HepG2 (cell line): ENCODE measurements around the gene TMTC1. TPM values are rescaled to one million over a fixed set of nuclear protein-coding genes. Genes with fewer than 3 reads are reported as not detected.

Experiments
- ATAC-seq: fragments of 200-7000 bp; cut with Tn5 transposase; 3 replicates; pipeline ENCODE4 v1.9.1; 2020; ENCODE audit warnings: mild to moderate bottlenecking, moderate library complexity
- BruUV-seq: library from RNA; stranded (reverse); fragments of 400-500 nt; replicated peaks from 2 replicates; lab custom pipeline; 2021; lab: Mats Ljungman, UMichigan
- CTCF ChIA-PET: fragments of 300-600 bp; formaldehyde crosslinking; extraction: SDS; loops from one replicate; lab custom pipeline; 2021; ENCODE audit warnings: low total read pairs, inconsistent platforms, low intra/inter-chr PET ratio; lab: Yijun Ruan, JAX
- POLR2A ChIA-PET: fragments of 350-600 bp; sonication (Branson Sonifier 250); formaldehyde crosslinking; loops from one replicate; lab custom pipeline; 2020; ENCODE audit warnings: antibody characterized with exemption, inconsistent platforms; lab: Yijun Ruan, JAX
- DNase-seq: peaks from one replicate; pipeline ENCODE4 v3.0.0-alpha.2; 2015; ENCODE audit warnings: low spot score
- FAIRE-seq: peaks from 3 replicates; lab custom pipeline; 2011; peaks lifted over from hg19 to GRCh38; lab: Jason Lieb, UNC
- H2AFZ ChIP-seq: one replicate; pipeline ENCODE4 v1.6.1; 2011; ENCODE audit warnings: low read length, inconsistent platforms
- H3K27ac ChIP-seq: fragments of 300-600 bp; 3 replicates; pipeline ENCODE4 v1.8.0; 2011; ENCODE audit warnings: mixed run types, mild to moderate bottlenecking, mixed read lengths, low read length, inconsistent platforms; ENCODE audit not compliant: insufficient read depth; ENCODE audit errors: extremely low read length
- H3K27me3 ChIP-seq, 2 experiments: fragments of 200-600 bp in 1 of 2; 2 replicates in 1 of 2; 3 replicates in 1 of 2; pipeline versions ENCODE4 v1.6.0 to v1.8.0; 2011; ENCODE audit warnings: low read length in 2 of 2, mild to moderate bottlenecking in 2 of 2, moderate library complexity in 2 of 2, inconsistent platforms in 1 of 2; ENCODE audit not compliant: insufficient read depth in 2 of 2, control insufficient read depth in 1 of 2
- H3K36me3 ChIP-seq, 2 experiments: fragments of 200-600 bp in 1 of 2; replicated peaks in 1 of 2; 2 replicates in 1 of 2; 3 replicates in 1 of 2; pipeline versions ENCODE4 v1.5.1 to v1.8.0; 2011; ENCODE audit warnings: low read length in 2 of 2, inconsistent platforms in 1 of 2; ENCODE audit not compliant: insufficient read depth in 2 of 2, control insufficient read depth in 1 of 2
- H3K4me1 ChIP-seq: 2 replicates; pipeline ENCODE4 v1.5.1; 2012; ENCODE audit warnings: low read length, inconsistent platforms; ENCODE audit not compliant: insufficient read depth
- H3K4me2 ChIP-seq: 2 replicates; pipeline ENCODE4 v1.6.0; 2011; ENCODE audit warnings: low read depth, low read length, inconsistent platforms
- H3K4me3 ChIP-seq, 3 experiments: fragments of 200-600 bp in 1 of 3; sonication (generic), shearing (Covaris generic) in 1 of 3; replicated peaks in 1 of 3; 2 replicates each; pipeline ENCODE4 v1.5.1; 2011 to 2016; ENCODE audit warnings: low read length in 3 of 3, inconsistent platforms in 2 of 3, low read depth in 2 of 3, mild to moderate bottlenecking in 2 of 3, control low read depth in 1 of 3, mixed read lengths in 1 of 3; ENCODE audit not compliant: insufficient read depth in 1 of 3
- H3K79me2 ChIP-seq: one replicate; pipeline ENCODE4 v1.6.1; 2011; ENCODE audit warnings: low read length, inconsistent platforms; ENCODE audit not compliant: insufficient read depth
- H3K9ac ChIP-seq: 2 replicates; pipeline ENCODE4 v1.6.0; 2011; ENCODE audit warnings: mild to moderate bottlenecking, low read depth, low read length, inconsistent platforms; ENCODE audit not compliant: insufficient read depth
- H3K9me3 ChIP-seq: 2 replicates; pipeline ENCODE4 v1.5.1; 2012; ENCODE audit warnings: mild to moderate bottlenecking, low read length
- H4K20me1 ChIP-seq: 2 replicates; pipeline ENCODE4 v1.6.0; 2011; ENCODE audit warnings: inconsistent platforms, mild to moderate bottlenecking, low read length, moderate library complexity; ENCODE audit not compliant: insufficient read depth
- ATM ChIP-seq: fragments of 450-650 bp; IDR thresholded peaks from 2 replicates; pipeline ENCODE4 v1.7.1; 2017; ENCODE audit warnings: mild to moderate bottlenecking, borderline replicate concordance
- CHD4 ChIP-seq: fragments of 200-600 bp; sonication (generic); IDR thresholded peaks from 2 replicates; pipeline ENCODE4 v1.7.0; 2017; ENCODE audit warnings: mild to moderate bottlenecking, low read length, borderline replicate concordance
- CREB1 ChIP-seq, 2 experiments: fragments of 450-650 bp in 1 of 2; IDR thresholded peaks; 2 replicates each; pipeline ENCODE4 v1.6.1; 2016 to 2017; ENCODE audit warnings: control low read depth in 1 of 2, mild to moderate bottlenecking in 1 of 2, missing compliant biosample characterization in 1 of 2, missing genetic modification characterization in 1 of 2
- GLI4 ChIP-seq: sonication (generic); formaldehyde crosslinking; IDR thresholded peaks from 2 replicates; pipeline ENCODE4 v1.5.1; 2020; ENCODE audit warnings: missing genetic modification reagents, mild to moderate bottlenecking, moderate library complexity, borderline replicate concordance
- MYNN ChIP-seq: sonication (generic); formaldehyde crosslinking; IDR thresholded peaks from 2 replicates; pipeline ENCODE4 v1.4.0; 2020; ENCODE audit warnings: mild to moderate bottlenecking, low read depth, missing genetic modification reagents
- ONECUT2 ChIP-seq: sonication (generic); formaldehyde crosslinking; IDR thresholded peaks from 2 replicates; pipeline ENCODE4 v1.4.0; 2020; ENCODE audit warnings: missing genetic modification reagents
- PHF21A ChIP-seq: sonication (generic); formaldehyde crosslinking; IDR thresholded peaks from 2 replicates; pipeline ENCODE4 v1.5.0; 2020; ENCODE audit warnings: mild to moderate bottlenecking, missing genetic modification reagents
- RELA ChIP-seq: sonication (generic); formaldehyde crosslinking; IDR thresholded peaks from 2 replicates; pipeline ENCODE4 v1.4.0; 2020; ENCODE audit warnings: missing genetic modification reagents
- STAT5B ChIP-seq: sonication (generic); formaldehyde crosslinking; IDR thresholded peaks from 2 replicates; pipeline ENCODE4 v1.4.0; 2020; ENCODE audit warnings: missing genetic modification reagents
- ZFP36L2 ChIP-seq: sonication (generic); formaldehyde crosslinking; IDR thresholded peaks from 2 replicates; pipeline ENCODE4 v1.4.0; 2020; ENCODE audit warnings: missing genetic modification reagents
- ZMAT3 ChIP-seq: sonication (generic); formaldehyde crosslinking; conservative IDR thresholded peaks from 2 replicates; pipeline ENCODE4 v1.7.0; 2021; ENCODE audit warnings: missing genetic modification reagents
- ZNF501 ChIP-seq: sonication (generic); formaldehyde crosslinking; IDR thresholded peaks from 2 replicates; pipeline ENCODE4 v1.5.1; 2020; ENCODE audit warnings: mild to moderate bottlenecking, moderate library complexity, missing genetic modification reagents
- ZNF883 ChIP-seq: sonication (generic); formaldehyde crosslinking; IDR thresholded peaks from 2 replicates; pipeline ENCODE4 v1.5.1; 2020; ENCODE audit warnings: mild to moderate bottlenecking, missing genetic modification reagents; ENCODE audit errors: not compliant biosample characterization
- WGBS: methylation state at CpG from one replicate; pipeline ENCODE4 v1.1.6; 2017; ENCODE audit warnings: low lambda C conversion rate; 5-methylcytosine and 5-hydroxymethylcytosine counted together
- in situ Hi-C: cut with HindIII; loops from 2 replicates; pipeline ENCODE4 v1.10.0; 2017; ENCODE audit warnings: low pct_unique_long_range_greater_than_20kb; ENCODE audit not compliant: extremely low pct_ligation_motif_present
- intact Hi-C: fragments of 100-400 bp; cut with micrococcal nuclease; formaldehyde crosslinking; loops from one replicate; pipeline ENCODE4 v1.10.0; 2022; ENCODE audit not compliant: unreplicated experiment
- polyA plus RNA-seq, 8 experiments: library from polyadenylated mRNA; depleted of rRNA in 3 of 8; stranded (reverse) in 7 of 8; unstranded in 1 of 8; fragments of >200 nt; fragmentation: Illumina TruSeq in 4 of 8; extraction: Trizol in 4 of 8; gene quantifications; 2 replicates each; pipeline versions ENCODE4 v1.2.1 to v1.2.3, GENCODE V29; 2011 to 2016; ENCODE audit warnings: low read depth in 4 of 8, missing spikeins in 1 of 8, mixed read lengths in 1 of 8; ENCODE audit not compliant: insufficient read depth in 1 of 8
- total RNA-seq, 5 experiments: library from RNA; depleted of rRNA; stranded (reverse); fragments of >200 nt; fragmentation: Illumina TruSeq; extraction: Trizol; gene quantifications; 2 replicates each; pipeline ENCODE4 v1.2.3, GENCODE V29; 2016; ENCODE audit warnings: low read depth in 1 of 5
- TF ChIP-seq, protein P1 (sequence below): sonication (generic); formaldehyde crosslinking; conservative IDR thresholded peaks from 2 replicates; pipeline ENCODE4 v1.8.1; 2023; ENCODE audit warnings: missing genetic modification reagents
- TF ChIP-seq, protein P2 (sequence below): sonication (generic); formaldehyde crosslinking; IDR thresholded peaks from 2 replicates; pipeline ENCODE4 v1.4.0; 2020; ENCODE audit warnings: missing genetic modification reagents; ENCODE audit errors: not compliant biosample characterization
- TF ChIP-seq, protein P3 (sequence below): sonication (generic); formaldehyde crosslinking; IDR thresholded peaks from 2 replicates; pipeline ENCODE4 v1.8.0; 2022; ENCODE audit warnings: mild to moderate bottlenecking, missing genetic modification reagents, moderate library complexity
- TF ChIP-seq, protein P4 (sequence below): sonication (generic); formaldehyde crosslinking; IDR thresholded peaks from 2 replicates; pipeline ENCODE4 v1.4.0; 2020; ENCODE audit warnings: missing genetic modification reagents, borderline replicate concordance
- TF ChIP-seq, protein P5 (sequence below): sonication (generic); formaldehyde crosslinking; IDR thresholded peaks from 2 replicates; pipeline ENCODE4 v1.5.0; 2020; ENCODE audit warnings: missing genetic modification reagents

Gene TMTC1
- total and polyA plus RNA-seq, 2 of the 13 experiments (the other 11 are each of a cell fraction or from before 2014, with no cell fraction given) = 0.69 to 1.8 TPM

DNA sequence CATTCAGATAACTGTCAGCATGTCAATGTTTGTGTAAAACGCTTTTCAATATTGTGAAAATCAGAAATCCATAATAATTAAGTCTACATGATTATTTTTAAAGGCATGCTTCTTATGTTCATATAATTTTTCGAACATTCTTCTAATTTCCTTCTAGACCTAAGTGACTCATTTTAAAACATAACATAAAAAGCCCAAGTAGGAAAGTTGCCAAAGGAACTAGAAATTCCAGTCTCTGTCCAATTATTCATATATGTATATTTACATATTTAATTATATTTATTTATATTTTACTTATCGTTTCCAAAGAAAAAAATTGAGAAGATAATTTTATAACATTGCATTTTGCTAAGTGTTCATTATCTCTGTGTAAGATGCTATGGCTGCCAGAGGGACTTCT, 110.4 kb downstream of the TMTC1 start (continued):
- TF ChIP-seq, protein P1, sequence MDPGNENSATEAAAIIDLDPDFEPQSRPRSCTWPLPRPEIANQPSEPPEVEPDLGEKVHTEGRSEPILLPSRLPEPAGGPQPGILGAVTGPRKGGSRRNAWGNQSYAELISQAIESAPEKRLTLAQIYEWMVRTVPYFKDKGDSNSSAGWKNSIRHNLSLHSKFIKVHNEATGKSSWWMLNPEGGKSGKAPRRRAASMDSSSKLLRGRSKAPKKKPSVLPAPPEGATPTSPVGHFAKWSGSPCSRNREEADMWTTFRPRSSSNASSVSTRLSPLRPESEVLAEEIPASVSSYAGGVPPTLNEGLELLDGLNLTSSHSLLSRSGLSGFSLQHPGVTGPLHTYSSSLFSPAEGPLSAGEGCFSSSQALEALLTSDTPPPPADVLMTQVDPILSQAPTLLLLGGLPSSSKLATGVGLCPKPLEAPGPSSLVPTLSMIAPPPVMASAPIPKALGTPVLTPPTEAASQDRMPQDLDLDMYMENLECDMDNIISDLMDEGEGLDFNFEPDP (CRISPR knock-in tag) = no peak
- TF ChIP-seq, protein P2, sequence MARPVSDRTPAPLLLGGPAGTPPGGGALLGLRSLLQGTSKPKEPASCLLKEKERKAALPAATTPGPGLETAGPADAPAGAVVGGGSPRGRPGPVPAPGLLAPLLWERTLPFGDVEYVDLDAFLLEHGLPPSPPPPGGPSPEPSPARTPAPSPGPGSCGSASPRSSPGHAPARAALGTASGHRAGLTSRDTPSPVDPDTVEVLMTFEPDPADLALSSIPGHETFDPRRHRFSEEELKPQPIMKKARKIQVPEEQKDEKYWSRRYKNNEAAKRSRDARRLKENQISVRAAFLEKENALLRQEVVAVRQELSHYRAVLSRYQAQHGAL (CRISPR knock-in tag) = no peak
- TF ChIP-seq, protein P3, sequence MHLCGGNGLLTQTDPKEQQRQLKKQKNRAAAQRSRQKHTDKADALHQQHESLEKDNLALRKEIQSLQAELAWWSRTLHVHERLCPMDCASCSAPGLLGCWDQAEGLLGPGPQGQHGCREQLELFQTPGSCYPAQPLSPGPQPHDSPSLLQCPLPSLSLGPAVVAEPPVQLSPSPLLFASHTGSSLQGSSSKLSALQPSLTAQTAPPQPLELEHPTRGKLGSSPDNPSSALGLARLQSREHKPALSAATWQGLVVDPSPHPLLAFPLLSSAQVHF (CRISPR knock-in tag) = no peak
- TF ChIP-seq CHD4 = no peak
- no peak for TF ChIP-seq PHF21A (CRISPR knock-in tag)
- TF ChIP-seq, protein P4, sequence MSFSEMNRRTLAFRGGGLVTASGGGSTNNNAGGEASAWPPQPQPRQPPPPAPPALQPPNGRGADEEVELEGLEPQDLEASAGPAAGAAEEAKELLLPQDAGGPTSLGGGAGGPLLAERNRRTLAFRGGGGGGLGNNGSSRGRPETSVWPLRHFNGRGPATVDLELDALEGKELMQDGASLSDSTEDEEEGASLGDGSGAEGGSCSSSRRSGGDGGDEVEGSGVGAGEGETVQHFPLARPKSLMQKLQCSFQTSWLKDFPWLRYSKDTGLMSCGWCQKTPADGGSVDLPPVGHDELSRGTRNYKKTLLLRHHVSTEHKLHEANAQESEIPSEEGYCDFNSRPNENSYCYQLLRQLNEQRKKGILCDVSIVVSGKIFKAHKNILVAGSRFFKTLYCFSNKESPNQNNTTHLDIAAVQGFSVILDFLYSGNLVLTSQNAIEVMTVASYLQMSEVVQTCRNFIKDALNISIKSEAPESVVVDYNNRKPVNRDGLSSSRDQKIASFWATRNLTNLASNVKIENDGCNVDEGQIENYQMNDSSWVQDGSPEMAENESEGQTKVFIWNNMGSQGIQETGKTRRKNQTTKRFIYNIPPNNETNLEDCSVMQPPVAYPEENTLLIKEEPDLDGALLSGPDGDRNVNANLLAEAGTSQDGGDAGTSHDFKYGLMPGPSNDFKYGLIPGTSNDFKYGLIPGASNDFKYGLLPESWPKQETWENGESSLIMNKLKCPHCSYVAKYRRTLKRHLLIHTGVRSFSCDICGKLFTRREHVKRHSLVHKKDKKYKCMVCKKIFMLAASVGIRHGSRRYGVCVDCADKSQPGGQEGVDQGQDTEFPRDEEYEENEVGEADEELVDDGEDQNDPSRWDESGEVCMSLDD (CRISPR knock-in tag) = no peak

DNA sequence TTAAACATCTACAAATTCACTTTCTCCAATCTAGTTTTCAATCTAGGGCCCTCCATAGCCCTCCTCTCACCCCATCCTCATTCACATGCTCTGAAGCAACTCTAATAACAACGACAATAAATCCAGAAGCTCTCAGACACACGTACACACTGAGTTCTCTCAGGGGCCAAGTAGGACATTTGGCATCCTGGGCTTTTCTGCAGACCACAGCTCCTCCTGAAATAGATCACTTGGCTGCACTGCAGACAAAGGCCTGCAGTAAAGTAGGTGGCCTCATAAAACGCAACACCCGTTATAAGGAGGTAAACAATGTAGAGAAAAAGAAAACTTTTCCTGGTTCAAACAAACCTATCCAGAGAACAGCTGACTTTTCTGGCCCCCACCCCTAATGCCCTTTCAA, 111.2 kb downstream of the TMTC1 start:
- in situ Hi-C loops = no loop called here
- FAIRE-seq (no peak), ATAC-seq (no peak), DNase-seq (no peak)
- intact Hi-C loops = no loop called here
- H3K9me3 ChIP-seq = no peaks in the 10 kb centered on the region
- H3K9ac ChIP-seq = no peak overlapping the region
- H3K36me3 ChIP-seq = no peaks in the 10 kb centered on the region
- no peak overlapping the region for H3K27ac ChIP-seq
- no TSS peak for BruUV-seq
- no peaks in the 10 kb centered on the region for H3K4me1 ChIP-seq
- ChIA-PET CTCF (no interaction called here), POLR2A (no interaction called here)
- H3K4me2 ChIP-seq = no peak overlapping the region
- H3K79me2 ChIP-seq = no peaks in the 10 kb centered on the region
- no peaks in the 10 kb centered on the region for H3K27me3 ChIP-seq
- H2AFZ ChIP-seq = no peak overlapping the region
- no peak overlapping the region for H3K4me3 ChIP-seq
- H4K20me1 ChIP-seq = no peaks in the 10 kb centered on the region
- WGBS = 27% methylated on average over 4 of the region's 4 CpGs
- no peak for TF ChIP-seq STAT5B (CRISPR knock-in tag)
- TF ChIP-seq ZMAT3 = no peak
- no peak for TF ChIP-seq ZNF883 (CRISPR knock-in tag)
- TF ChIP-seq ZFP36L2 = no peak
- TF ChIP-seq ATM = no peak
- no peak for TF ChIP-seq RELA
- no peak for TF ChIP-seq ONECUT2 (CRISPR knock-in tag)
- TF ChIP-seq CREB1 (IDR thresholded peaks at IDR 0.05) = no peak
- TF ChIP-seq CREB1 (CRISPR knock-in tag; IDR thresholded peaks at IDR 0.05) = no peak
- TF ChIP-seq, protein P5, sequence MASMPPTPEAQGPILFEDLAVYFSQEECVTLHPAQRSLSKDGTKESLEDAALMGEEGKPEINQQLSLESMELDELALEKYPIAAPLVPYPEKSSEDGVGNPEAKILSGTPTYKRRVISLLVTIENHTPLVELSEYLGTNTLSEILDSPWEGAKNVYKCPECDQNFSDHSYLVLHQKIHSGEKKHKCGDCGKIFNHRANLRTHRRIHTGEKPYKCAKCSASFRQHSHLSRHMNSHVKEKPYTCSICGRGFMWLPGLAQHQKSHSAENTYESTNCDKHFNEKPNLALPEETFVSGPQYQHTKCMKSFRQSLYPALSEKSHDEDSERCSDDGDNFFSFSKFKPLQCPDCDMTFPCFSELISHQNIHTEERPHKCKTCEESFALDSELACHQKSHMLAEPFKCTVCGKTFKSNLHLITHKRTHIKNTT = no peak
- no peak for TF ChIP-seq GLI4
- TF ChIP-seq ZNF501 (CRISPR knock-in tag) = no peak
- no peak for TF ChIP-seq MYNN (CRISPR knock-in tag)
